Measurements from ENCODE around the gene CDK5RAP2. TPM values are rescaled to one million over a fixed set of nuclear protein-coding genes. Genes with fewer than 3 reads are reported as not detected.

Gene CDK5RAP2
- total and polyA plus RNA-seq, 2 donors = 27.3 to 44.0 TPM

DNA sequence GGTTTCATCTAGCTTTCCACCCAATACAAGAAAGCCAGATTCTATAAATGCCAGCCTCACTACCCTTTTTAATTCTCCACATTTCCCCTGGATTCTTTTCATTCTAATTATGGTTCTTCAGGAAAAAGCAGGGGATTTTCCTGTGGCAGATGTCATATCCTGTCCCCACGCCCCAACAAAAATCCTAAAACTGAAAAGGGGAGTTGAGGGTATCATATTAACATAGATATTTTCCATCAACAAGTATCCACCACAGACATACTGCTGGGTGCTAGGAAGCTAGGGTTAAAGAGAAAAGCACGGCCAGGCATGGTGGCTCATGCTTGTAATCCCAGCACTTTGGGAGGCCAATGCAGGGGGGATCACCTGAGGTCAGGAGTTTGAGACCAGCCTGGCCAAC, 38.0 kb downstream of the CDK5RAP2 start:
- no peak overlapping the region for H3K4me3 ChIP-seq (ENCODE audit: low read length in 2 of 2)
- WGBS = 97% methylated on average over 2 of the region's 2 CpGs
- no peak overlapping the region for H3K27ac ChIP-seq (ENCODE audit: low read depth in 1 of 2, low read length in 1 of 2)
- no peaks in the 10 kb centered on the region for H3K4me1 ChIP-seq (ENCODE audit: control insufficient read depth in 2 of 2, insufficient read depth in 2 of 2, low read length in 2 of 2)
- no peaks in the 10 kb centered on the region for H3K9me3 ChIP-seq (ENCODE audit: control insufficient read depth in 2 of 2, insufficient read depth in 1 of 2, low read length in 1 of 2)
- H3K27me3 ChIP-seq (ENCODE audit: control insufficient read depth in 2 of 2, insufficient read depth in 1 of 2, low read length in 1 of 2) = no peaks in the 10 kb centered on the region
- H3K36me3 ChIP-seq (ENCODE audit: control insufficient read depth in 2 of 2, insufficient read depth in 2 of 2, low read length in 1 of 2) = peaks cover 58 to 72% of the 10 kb centered on the region in 2 donors
- no peak for DNase-seq (ENCODE audit: low read depth in 6 of 9, low spot score in 9 of 9)

GRCh38 chr9:120539951-120540350, 40.0 kb downstream of the CDK5RAP2 start:
- no peaks in the 10 kb centered on the region for H3K4me1 ChIP-seq (ENCODE audit: control insufficient read depth in 2 of 2, insufficient read depth in 2 of 2, low read length in 2 of 2)
- 96% methylated on average over 9 of the region's 9 CpGs for WGBS
- peaks cover 47 to 69% of the 10 kb centered on the region in 2 donors for H3K36me3 ChIP-seq (ENCODE audit: control insufficient read depth in 2 of 2, insufficient read depth in 2 of 2, low read length in 1 of 2)
- no peak for DNase-seq (ENCODE audit: low read depth in 6 of 9, low spot score in 9 of 9)
- no peak overlapping the region for H3K4me3 ChIP-seq (ENCODE audit: low read length in 2 of 2)
- H3K27me3 ChIP-seq (ENCODE audit: control insufficient read depth in 2 of 2, insufficient read depth in 1 of 2, low read length in 1 of 2) = no peaks in the 10 kb centered on the region
- no peaks in the 10 kb centered on the region for H3K9me3 ChIP-seq (ENCODE audit: control insufficient read depth in 2 of 2, insufficient read depth in 1 of 2, low read length in 1 of 2)
- no peak overlapping the region for H3K27ac ChIP-seq (ENCODE audit: low read depth in 1 of 2, low read length in 1 of 2)

- Histone ChIP-seq H3K36me3 (ENCODE audit: control insufficient read depth in 2 of 2, insufficient read depth in 2 of 2, low read length in 1 of 2) (peaks cover 51 to 68% of the 10 kb centered on the region in 2 donors), H3K9me3 (ENCODE audit: control insufficient read depth in 2 of 2, insufficient read depth in 1 of 2, low read length in 1 of 2) (no peaks in the 10 kb centered on the region), H3K4me1 (ENCODE audit: control insufficient read depth in 2 of 2, insufficient read depth in 2 of 2, low read length in 2 of 2) (no peaks in the 10 kb centered on the region), H3K27me3 (ENCODE audit: control insufficient read depth in 2 of 2, insufficient read depth in 1 of 2, low read length in 1 of 2) (no peaks in the 10 kb centered on the region), H3K27ac (ENCODE audit: low read depth in 1 of 2, low read length in 1 of 2) (no peak overlapping the region), H3K4me3 (ENCODE audit: low read length in 2 of 2) (no peak overlapping the region)
- WGBS = 93% methylated on average over 3 of the region's 3 CpGs
- no peak for DNase-seq (ENCODE audit: low read depth in 6 of 9, low spot score in 9 of 9)
Observed at GRCh38 chr9:120538339-120538738, 41.6 kb downstream of the CDK5RAP2 start.

DNA sequence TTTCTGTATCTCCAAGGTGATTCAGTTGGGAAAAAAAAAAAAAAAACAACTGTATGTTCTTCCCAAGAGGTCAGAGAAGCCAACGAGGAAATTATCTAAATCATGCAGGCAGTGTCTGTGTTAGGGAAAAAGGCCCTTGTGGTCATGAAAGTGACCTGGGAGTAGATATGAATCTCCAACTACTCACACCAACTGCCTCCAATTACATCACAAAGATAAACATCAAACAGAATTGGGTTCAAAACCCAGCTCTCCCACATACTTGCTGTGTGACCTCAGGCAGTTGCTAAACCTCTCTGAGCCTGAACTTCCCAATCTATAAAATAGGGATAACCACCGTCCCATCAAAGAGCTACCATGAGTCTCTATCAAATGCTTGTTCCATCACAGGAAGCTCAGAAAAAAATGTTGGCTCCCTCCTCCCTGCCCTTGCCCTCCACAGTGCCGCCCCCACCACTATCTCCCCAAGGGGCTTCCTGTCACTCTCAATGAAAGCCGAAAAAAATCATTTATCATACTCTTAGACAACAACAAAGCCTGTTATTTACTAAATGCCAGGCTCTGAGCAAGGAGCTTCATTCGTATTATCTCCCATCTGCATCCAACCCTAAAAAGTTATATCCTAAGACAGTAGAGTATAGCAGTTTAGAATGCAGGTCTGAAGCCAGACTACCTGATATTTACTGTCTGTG, 42.9 kb downstream of the CDK5RAP2 start:
- WGBS = 96% methylated on average over 5 of the region's 5 CpGs
- H3K27ac ChIP-seq (ENCODE audit: low read depth in 1 of 2, low read length in 1 of 2) = no peak overlapping the region
- no peaks in the 10 kb centered on the region for H3K9me3 ChIP-seq (ENCODE audit: control insufficient read depth in 2 of 2, insufficient read depth in 1 of 2, low read length in 1 of 2)
- H3K4me3 ChIP-seq (ENCODE audit: low read length in 2 of 2) = no peak overlapping the region
- no peaks in the 10 kb centered on the region for H3K27me3 ChIP-seq (ENCODE audit: control insufficient read depth in 2 of 2, insufficient read depth in 1 of 2, low read length in 1 of 2)
- DNase-seq (ENCODE audit: low read depth in 6 of 9, low spot score in 9 of 9) = no peak
- H3K4me1 ChIP-seq (ENCODE audit: control insufficient read depth in 2 of 2, insufficient read depth in 2 of 2, low read length in 2 of 2) = no peaks in the 10 kb centered on the region
- peaks cover 56 to 70% of the 10 kb centered on the region in 2 donors for H3K36me3 ChIP-seq (ENCODE audit: control insufficient read depth in 2 of 2, insufficient read depth in 2 of 2, low read length in 1 of 2)

DNA sequence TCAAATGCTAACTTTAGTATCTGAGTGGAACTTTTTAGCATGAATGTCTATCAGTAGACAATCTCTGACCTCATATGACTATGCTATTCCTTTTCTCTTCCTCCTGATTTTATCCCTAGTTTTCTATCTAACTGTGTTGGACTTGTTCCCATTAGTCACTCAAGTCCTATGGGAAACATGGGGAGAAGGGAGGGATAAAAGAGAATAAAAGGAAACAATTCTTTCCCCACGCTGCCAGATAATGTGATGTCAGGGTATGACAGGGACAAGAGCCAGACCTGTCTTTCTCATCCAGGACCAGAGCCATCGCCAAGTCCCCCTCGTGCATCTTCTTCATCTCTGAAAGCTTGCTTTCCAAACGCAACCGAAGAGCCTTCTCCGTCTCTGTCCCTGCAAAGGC, 43.9 kb downstream of the CDK5RAP2 start:
- Histone ChIP-seq H3K4me3 (ENCODE audit: low read length in 2 of 2) (no peak overlapping the region), H3K36me3 (ENCODE audit: control insufficient read depth in 2 of 2, insufficient read depth in 2 of 2, low read length in 1 of 2) (peaks cover 58 to 72% of the 10 kb centered on the region in 2 donors), H3K4me1 (ENCODE audit: control insufficient read depth in 2 of 2, insufficient read depth in 2 of 2, low read length in 2 of 2) (no peaks in the 10 kb centered on the region), H3K9me3 (ENCODE audit: control insufficient read depth in 2 of 2, insufficient read depth in 1 of 2, low read length in 1 of 2) (no peaks in the 10 kb centered on the region), H3K27ac (ENCODE audit: low read depth in 1 of 2, low read length in 1 of 2) (no peak overlapping the region), H3K27me3 (ENCODE audit: control insufficient read depth in 2 of 2, insufficient read depth in 1 of 2, low read length in 1 of 2) (no peaks in the 10 kb centered on the region)
- WGBS = 97% methylated on average over 6 of the region's 6 CpGs
- DNase-seq (ENCODE audit: low read depth in 6 of 9, low spot score in 9 of 9) = no peak

DNA sequence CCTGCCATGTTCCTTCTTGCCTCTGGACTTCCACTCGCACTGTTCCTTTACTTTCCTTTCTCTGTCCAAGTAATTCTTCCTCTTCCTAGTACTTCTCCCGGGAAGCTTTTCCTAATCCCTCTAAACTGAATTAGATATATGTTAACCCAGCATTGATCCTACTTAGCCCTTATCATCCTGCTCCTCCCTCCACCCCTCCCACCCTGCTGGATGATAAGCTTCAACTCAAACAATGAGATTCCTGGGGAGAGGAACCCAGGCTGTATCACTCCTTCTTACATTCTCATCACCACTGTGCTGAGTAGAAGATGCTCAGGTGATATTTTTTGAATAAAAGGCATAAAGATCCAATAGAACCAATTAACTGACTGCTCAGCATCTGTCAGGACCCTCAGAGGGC, 45.7 kb downstream of the CDK5RAP2 start:
- WGBS = 95% methylated on average over 2 of the region's 2 CpGs
- no peaks in the 10 kb centered on the region for H3K9me3 ChIP-seq (ENCODE audit: control insufficient read depth in 2 of 2, insufficient read depth in 1 of 2, low read length in 1 of 2)
- H3K27ac ChIP-seq (ENCODE audit: low read depth in 1 of 2, low read length in 1 of 2) = no peak overlapping the region
- H3K4me1 ChIP-seq (ENCODE audit: control insufficient read depth in 2 of 2, insufficient read depth in 2 of 2, low read length in 2 of 2) = no peaks in the 10 kb centered on the region
- peaks cover 60 to 79% of the 10 kb centered on the region in 2 donors for H3K36me3 ChIP-seq (ENCODE audit: control insufficient read depth in 2 of 2, insufficient read depth in 2 of 2, low read length in 1 of 2)
- no peak overlapping the region for H3K4me3 ChIP-seq (ENCODE audit: low read length in 2 of 2)
- no peak for DNase-seq (ENCODE audit: low read depth in 6 of 9, low spot score in 9 of 9)
- no peaks in the 10 kb centered on the region for H3K27me3 ChIP-seq (ENCODE audit: control insufficient read depth in 2 of 2, insufficient read depth in 1 of 2, low read length in 1 of 2)

DNA sequence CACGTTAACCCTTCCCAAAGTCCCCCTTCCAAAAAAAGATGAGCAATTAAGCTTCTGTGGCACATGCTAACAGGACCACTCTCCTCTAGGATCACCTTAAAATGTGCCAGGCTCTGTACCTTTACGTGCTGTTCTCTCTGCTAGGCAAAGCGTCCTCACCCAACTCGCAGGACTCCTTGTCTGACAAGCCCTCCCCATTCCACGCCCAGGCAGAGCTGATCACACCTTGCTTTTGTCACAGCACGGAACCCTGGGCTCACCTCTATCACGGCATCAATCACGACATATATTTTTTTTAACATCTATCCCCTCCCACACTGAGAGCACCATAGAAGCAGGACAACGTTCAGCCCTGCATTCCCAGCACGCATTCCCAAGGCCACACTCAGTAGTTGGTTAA, 47.1 kb downstream of the CDK5RAP2 start:
- Histone ChIP-seq H3K27ac (ENCODE audit: low read depth in 1 of 2, low read length in 1 of 2) (no peak overlapping the region), H3K36me3 (ENCODE audit: control insufficient read depth in 2 of 2, insufficient read depth in 2 of 2, low read length in 1 of 2) (peaks cover 66 to 79% of the 10 kb centered on the region in 2 donors), H3K4me1 (ENCODE audit: control insufficient read depth in 2 of 2, insufficient read depth in 2 of 2, low read length in 2 of 2) (no peaks in the 10 kb centered on the region), H3K27me3 (ENCODE audit: control insufficient read depth in 2 of 2, insufficient read depth in 1 of 2, low read length in 1 of 2) (no peaks in the 10 kb centered on the region), H3K4me3 (ENCODE audit: low read length in 2 of 2) (no peak overlapping the region), H3K9me3 (ENCODE audit: control insufficient read depth in 2 of 2, insufficient read depth in 1 of 2, low read length in 1 of 2) (no peaks in the 10 kb centered on the region)
- DNase-seq (ENCODE audit: low read depth in 6 of 9, low spot score in 9 of 9) = no peak
- WGBS = 96% methylated on average over 10 of the region's 10 CpGs

DNA sequence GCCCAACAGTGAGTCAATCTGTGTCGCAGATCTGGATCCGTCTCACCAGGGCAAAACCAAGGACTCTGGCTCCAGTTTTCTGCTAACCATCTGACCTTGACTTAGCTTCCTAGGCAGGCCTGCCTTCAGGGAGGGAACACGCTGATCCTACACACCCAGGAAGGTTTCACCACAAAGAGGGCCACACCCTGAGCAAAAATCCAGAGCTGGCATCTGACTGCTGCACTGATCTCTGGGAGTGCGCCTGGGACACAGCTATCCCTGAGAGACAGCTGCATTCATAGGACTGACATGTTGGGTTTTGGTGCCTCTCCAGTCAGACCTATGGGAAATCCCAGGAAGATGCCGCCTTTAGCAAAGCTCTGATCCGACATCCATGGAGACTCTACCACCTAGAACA, 47.5 kb downstream of the CDK5RAP2 start:
- WGBS = 97% methylated on average over 6 of the region's 6 CpGs

DNA sequence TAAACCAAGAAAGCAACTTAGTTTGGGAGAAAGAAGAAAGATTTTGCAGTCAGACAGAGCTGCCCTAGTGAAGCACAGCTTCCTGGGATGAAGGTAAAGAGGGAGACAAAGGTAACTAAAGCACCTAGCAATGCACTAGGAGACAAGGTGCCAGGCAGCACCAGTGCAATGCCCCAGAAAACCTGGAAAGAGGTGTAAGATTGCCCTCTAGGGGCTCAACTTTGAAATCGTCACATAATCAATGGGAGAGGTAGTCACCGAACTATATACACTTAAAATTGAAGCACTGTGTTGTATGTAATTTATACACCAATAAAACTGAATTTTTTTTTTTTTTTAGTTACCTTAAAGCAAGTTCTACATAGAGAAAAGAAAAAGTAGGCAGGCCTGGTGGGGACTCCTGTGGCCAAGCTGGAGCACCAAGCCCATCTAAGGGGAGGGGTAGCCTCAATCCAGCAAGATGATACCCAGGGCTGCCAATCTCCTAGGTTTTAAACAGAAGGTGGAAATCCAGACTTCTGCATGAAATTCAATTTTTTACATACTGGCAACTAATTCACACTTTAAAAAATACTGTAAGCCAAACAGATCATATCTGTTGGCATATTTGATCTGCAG, 48.2 kb downstream of the CDK5RAP2 start:
- peak in 2 of 9 donors; percentile 10 to 30 for DNase-seq (ENCODE audit: low read depth in 6 of 9, low spot score in 9 of 9)
- Histone ChIP-seq H3K4me3 (ENCODE audit: low read length in 2 of 2) (no peak overlapping the region), H3K27me3 (ENCODE audit: control insufficient read depth in 2 of 2, insufficient read depth in 1 of 2, low read length in 1 of 2) (no peaks in the 10 kb centered on the region), H3K27ac (ENCODE audit: low read depth in 1 of 2, low read length in 1 of 2) (no peak overlapping the region), H3K36me3 (ENCODE audit: control insufficient read depth in 2 of 2, insufficient read depth in 2 of 2, low read length in 1 of 2) (peaks cover 73 to 81% of the 10 kb centered on the region in 2 donors), H3K9me3 (ENCODE audit: control insufficient read depth in 2 of 2, insufficient read depth in 1 of 2, low read length in 1 of 2) (no peaks in the 10 kb centered on the region), H3K4me1 (ENCODE audit: control insufficient read depth in 2 of 2, insufficient read depth in 2 of 2, low read length in 2 of 2) (no peaks in the 10 kb centered on the region)
- WGBS = 91% methylated on average over 2 of the region's 2 CpGs

More for the DNA sequence above, 47.5 kb downstream of the CDK5RAP2 start:
- Histone ChIP-seq H3K9me3 (ENCODE audit: control insufficient read depth in 2 of 2, insufficient read depth in 1 of 2, low read length in 1 of 2) (no peaks in the 10 kb centered on the region), H3K4me1 (ENCODE audit: control insufficient read depth in 2 of 2, insufficient read depth in 2 of 2, low read length in 2 of 2) (no peaks in the 10 kb centered on the region), H3K27ac (ENCODE audit: low read depth in 1 of 2, low read length in 1 of 2) (peak overlapping the region in 1 of 2 donors; percentile 19), H3K27me3 (ENCODE audit: control insufficient read depth in 2 of 2, insufficient read depth in 1 of 2, low read length in 1 of 2) (no peaks in the 10 kb centered on the region), H3K36me3 (ENCODE audit: control insufficient read depth in 2 of 2, insufficient read depth in 2 of 2, low read length in 1 of 2) (peaks cover 68 to 79% of the 10 kb centered on the region in 2 donors), H3K4me3 (ENCODE audit: low read length in 2 of 2) (no peak overlapping the region)
- DNase-seq (ENCODE audit: low read depth in 6 of 9, low spot score in 9 of 9) = no peak
